MCF 10A (cell line): ENCODE measurements around the gene ZDHHC12. TPM values are rescaled to one million over a fixed set of nuclear protein-coding genes. Genes with fewer than 3 reads are reported as not detected.

Experiments
- total RNA-seq: library from RNA; stranded (reverse); gene quantifications from 2 replicates; pipeline ENCODE4 v1.2.3, GENCODE V29; 2022

The ZDHHC12 gene
- total RNA-seq, 1 experiment from 2014 or later: 22.1 TPM

Other genes starting within 250 kb of the ZDHHC12 start
- gene GLE1, start 219.4 kb downstream of the ZDHHC12 start, total RNA-seq: 34.1 TPM in 2 replicates
- gene SPTAN1, start 171.5 kb downstream of the ZDHHC12 start, total RNA-seq: 254 and 280 TPM in 2 replicates
- 31.7 and 43.7 TPM in 2 replicates for gene DYNC2I2, start 67.3 kb downstream of the ZDHHC12 start, total RNA-seq
- 512 and 563 TPM in 2 replicates for gene SET, start 34.9 kb downstream of the ZDHHC12 start, total RNA-seq
- gene PKN3, start 21.6 kb downstream of the ZDHHC12 start, total RNA-seq: 1.1 TPM in 2 replicates
- 19.5 and 26.6 TPM in 2 replicates for gene ZER1, start 47.8 kb upstream of the ZDHHC12 start, total RNA-seq
- 10.9 and 13.8 TPM in 2 replicates for gene TBC1D13, start 63.1 kb upstream of the ZDHHC12 start, total RNA-seq
- 18.2 and 22.0 TPM in 2 replicates for gene ENDOG, start 94.4 kb upstream of the ZDHHC12 start, total RNA-seq
- 30.1 and 32.4 TPM in 2 replicates for gene SPOUT1, start 105.7 kb upstream of the ZDHHC12 start, total RNA-seq
- 3.8 and 5.7 TPM in 2 replicates for gene KYAT1, start 157.8 kb upstream of the ZDHHC12 start, total RNA-seq
- gene LRRC8A, start 158.0 kb upstream of the ZDHHC12 start, total RNA-seq: 30.9 and 31.6 TPM in 2 replicates
- gene PHYHD1, start 196.9 kb upstream of the ZDHHC12 start, total RNA-seq: 0.70 and 2.0 TPM in 2 replicates
- 12.0 and 16.9 TPM in 2 replicates for gene DOLK, start 223.5 kb upstream of the ZDHHC12 start, total RNA-seq
- gene NUP188, start 223.6 kb upstream of the ZDHHC12 start, total RNA-seq: 47.3 and 54.9 TPM in 2 replicates